GM12872 (cell line): ENCODE results near the gene MGAT4A.

Source experiments
- CTCF ChIP-seq: IDR thresholded peaks from 3 replicates; pipeline ENCODE4 v1.5.1; 2011; ENCODE audit warnings: low read depth, mild to moderate bottlenecking, low read length, moderate library complexity; ENCODE audit not compliant: insufficient read depth

MGAT4A gene

GRCh38 chr2:98606431-98606830 lies 124.5 kb downstream of the MGAT4A start:
- TF ChIP-seq CTCF: no peak

- TF ChIP-seq CTCF: no peak
Observed at GRCh38 chr2:98605076-98605475, 125.9 kb downstream of the MGAT4A start.

DNA sequence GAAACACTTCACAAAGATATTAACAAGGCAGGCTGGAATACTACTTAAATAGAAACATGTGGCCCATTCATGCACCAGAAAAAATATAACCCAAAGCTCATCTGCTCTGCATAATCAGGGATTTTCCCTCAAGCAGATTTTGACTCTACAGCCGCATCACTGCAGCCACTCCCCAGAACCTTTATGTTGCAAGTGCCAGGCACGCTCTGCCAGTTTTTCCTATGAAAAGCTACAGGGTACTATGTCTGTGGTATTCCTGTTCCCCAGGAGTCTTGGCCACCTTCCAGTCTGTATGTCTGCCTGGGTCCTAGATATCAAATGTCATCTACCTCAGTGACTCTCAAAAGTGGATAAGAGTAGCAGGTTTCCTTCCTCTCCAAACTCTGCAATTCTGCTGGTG lies 126.4 kb downstream of the MGAT4A start:
- TF ChIP-seq CTCF: no peak

GRCh38 chr2:98601532-98602132 lies 129.3 kb downstream of the MGAT4A start:
- peak; percentile 86 for TF ChIP-seq CTCF

- no peak for TF ChIP-seq CTCF
Observed at GRCh38 chr2:98598781-98599428, 132.0 kb downstream of the MGAT4A start.

GRCh38 chr2:98592565-98592964 lies 138.4 kb downstream of the MGAT4A start:
- no peak for TF ChIP-seq CTCF

DNA sequence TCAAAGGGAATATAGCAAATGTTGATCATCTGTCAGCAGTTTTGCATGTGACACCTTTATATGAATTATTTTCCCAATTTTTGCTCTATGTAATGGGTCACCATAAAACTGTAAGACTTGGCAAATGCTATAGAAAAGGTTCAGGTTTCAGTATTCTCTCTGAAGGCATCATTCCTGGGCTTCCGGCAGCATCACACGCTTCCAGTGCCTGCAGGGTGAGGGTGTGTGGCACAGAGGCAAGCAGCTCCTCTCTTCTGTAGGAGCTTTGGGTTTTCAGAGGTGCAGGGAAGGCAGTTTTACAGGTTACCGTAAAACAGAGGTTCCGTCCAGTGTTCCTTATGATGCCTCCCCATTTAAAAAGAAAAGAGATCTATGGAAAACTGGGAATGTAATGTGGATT lies 141.4 kb downstream of the MGAT4A start:
- TF ChIP-seq CTCF: no peak
